ENCODE measurements around the gene SAG. TPM values are rescaled to one million over a fixed set of nuclear protein-coding genes. Genes with fewer than 3 reads are reported as not detected.

Gene SAG
- total and polyA plus RNA-seq, 4 donors = not detected

GRCh38 chr2:233339427-233339826 is 31.8 kb downstream of the SAG start:
- Histone ChIP-seq H3K4me1 (ENCODE audit: control insufficient read depth in 4 of 4, insufficient read depth in 4 of 4, low read length in 3 of 4) (no peaks in the 10 kb centered on the region), H3K27ac (ENCODE audit: low read depth in 1 of 2, low read length in 2 of 2) (no peak overlapping the region), H3K9me3 (ENCODE audit: control insufficient read depth in 4 of 4, low read length in 3 of 4) (no peaks in the 10 kb centered on the region), H3K4me3 (ENCODE audit: low read depth in 1 of 3, low read length in 3 of 3) (no peak overlapping the region), H3K9ac (ENCODE audit: low read depth in 1 of 2, low read length in 2 of 2) (no peak overlapping the region), H3K27me3 (ENCODE audit: control insufficient read depth in 4 of 4, insufficient read depth in 4 of 4, low read length in 3 of 4) (no peaks in the 10 kb centered on the region), H3K36me3 (ENCODE audit: control insufficient read depth in 4 of 4, insufficient read depth in 3 of 4, low read depth in 1 of 4, low read length in 3 of 4) (no peaks in the 10 kb centered on the region)
- 54% methylated on average over 3 of the region's 3 CpGs for WGBS
- TF ChIP-seq, protein P1, sequence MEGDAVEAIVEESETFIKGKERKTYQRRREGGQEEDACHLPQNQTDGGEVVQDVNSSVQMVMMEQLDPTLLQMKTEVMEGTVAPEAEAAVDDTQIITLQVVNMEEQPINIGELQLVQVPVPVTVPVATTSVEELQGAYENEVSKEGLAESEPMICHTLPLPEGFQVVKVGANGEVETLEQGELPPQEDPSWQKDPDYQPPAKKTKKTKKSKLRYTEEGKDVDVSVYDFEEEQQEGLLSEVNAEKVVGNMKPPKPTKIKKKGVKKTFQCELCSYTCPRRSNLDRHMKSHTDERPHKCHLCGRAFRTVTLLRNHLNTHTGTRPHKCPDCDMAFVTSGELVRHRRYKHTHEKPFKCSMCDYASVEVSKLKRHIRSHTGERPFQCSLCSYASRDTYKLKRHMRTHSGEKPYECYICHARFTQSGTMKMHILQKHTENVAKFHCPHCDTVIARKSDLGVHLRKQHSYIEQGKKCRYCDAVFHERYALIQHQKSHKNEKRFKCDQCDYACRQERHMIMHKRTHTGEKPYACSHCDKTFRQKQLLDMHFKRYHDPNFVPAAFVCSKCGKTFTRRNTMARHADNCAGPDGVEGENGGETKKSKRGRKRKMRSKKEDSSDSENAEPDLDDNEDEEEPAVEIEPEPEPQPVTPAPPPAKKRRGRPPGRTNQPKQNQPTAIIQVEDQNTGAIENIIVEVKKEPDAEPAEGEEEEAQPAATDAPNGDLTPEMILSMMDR (IDR thresholded peaks at IDR 0.05; ENCODE audit: low read depth, low read length, missing input control) = no peak
- TF ChIP-seq, protein P2, sequence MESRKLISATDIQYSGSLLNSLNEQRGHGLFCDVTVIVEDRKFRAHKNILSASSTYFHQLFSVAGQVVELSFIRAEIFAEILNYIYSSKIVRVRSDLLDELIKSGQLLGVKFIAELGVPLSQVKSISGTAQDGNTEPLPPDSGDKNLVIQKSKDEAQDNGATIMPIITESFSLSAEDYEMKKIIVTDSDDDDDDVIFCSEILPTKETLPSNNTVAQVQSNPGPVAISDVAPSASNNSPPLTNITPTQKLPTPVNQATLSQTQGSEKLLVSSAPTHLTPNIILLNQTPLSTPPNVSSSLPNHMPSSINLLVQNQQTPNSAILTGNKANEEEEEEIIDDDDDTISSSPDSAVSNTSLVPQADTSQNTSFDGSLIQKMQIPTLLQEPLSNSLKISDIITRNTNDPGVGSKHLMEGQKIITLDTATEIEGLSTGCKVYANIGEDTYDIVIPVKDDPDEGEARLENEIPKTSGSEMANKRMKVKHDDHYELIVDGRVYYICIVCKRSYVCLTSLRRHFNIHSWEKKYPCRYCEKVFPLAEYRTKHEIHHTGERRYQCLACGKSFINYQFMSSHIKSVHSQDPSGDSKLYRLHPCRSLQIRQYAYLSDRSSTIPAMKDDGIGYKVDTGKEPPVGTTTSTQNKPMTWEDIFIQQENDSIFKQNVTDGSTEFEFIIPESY (IDR thresholded peaks at IDR 0.05) = no peak
- no peak for TF ChIP-seq HNF4G (IDR thresholded peaks at IDR 0.05)
- no peak for TF ChIP-seq HNF4A (conservative IDR thresholded peaks at IDR 0.05)
- TF ChIP-seq NR2F2 (IDR thresholded peaks at IDR 0.05) = no peak
- no peak for TF ChIP-seq FOXA1 (IDR thresholded peaks at IDR 0.05)
- no peak for TF ChIP-seq EGR1 (IDR thresholded peaks at IDR 0.05; ENCODE audit: low read depth in 2 of 2)
- no peak for DNase-seq (ENCODE audit: low spot score)

- WGBS = 99% methylated on average over 3 of the region's 3 CpGs
These were observed 33.7 kb downstream of the SAG start for GRCh38 chr2:233341296-233341695.

More at GRCh38 chr2:233341296-233341695, 33.7 kb downstream of the SAG start:
- Histone ChIP-seq H3K27ac (ENCODE audit: low read depth in 1 of 2, low read length in 2 of 2) (no peak overlapping the region), H3K4me1 (ENCODE audit: control insufficient read depth in 4 of 4, insufficient read depth in 4 of 4, low read length in 3 of 4) (no peaks in the 10 kb centered on the region), H3K4me3 (ENCODE audit: low read depth in 1 of 3, low read length in 3 of 3) (no peak overlapping the region), H3K9ac (ENCODE audit: low read depth in 1 of 2, low read length in 2 of 2) (no peak overlapping the region), H3K36me3 (ENCODE audit: control insufficient read depth in 4 of 4, insufficient read depth in 3 of 4, low read depth in 1 of 4, low read length in 3 of 4) (no peaks in the 10 kb centered on the region), H3K9me3 (ENCODE audit: control insufficient read depth in 4 of 4, low read length in 3 of 4) (no peaks in the 10 kb centered on the region), H3K27me3 (ENCODE audit: control insufficient read depth in 4 of 4, insufficient read depth in 4 of 4, low read length in 3 of 4) (no peaks in the 10 kb centered on the region)
- TF ChIP-seq JUND (IDR thresholded peaks at IDR 0.05) (no peak), EGR1 (IDR thresholded peaks at IDR 0.05; ENCODE audit: low read depth in 2 of 2) (no peak), MAX (IDR thresholded peaks at IDR 0.05) (no peak), RXRA (IDR thresholded peaks at IDR 0.05) (no peak), GABPA (IDR thresholded peaks at IDR 0.05 in 1 of 2, conservative IDR thresholded peaks at IDR 0.05 in 1 of 2) (no peak), HNF4G (IDR thresholded peaks at IDR 0.05) (no peak), FOXA2 (IDR thresholded peaks at IDR 0.05) (no peak), SP1 (IDR thresholded peaks at IDR 0.05) (no peak), HNF4A (conservative IDR thresholded peaks at IDR 0.05) (no peak), TAF1 (conservative IDR thresholded peaks at IDR 0.05) (no peak), RAD21 (IDR thresholded peaks at IDR 0.05) (no peak), FOXA1 (IDR thresholded peaks at IDR 0.05) (no peak), ATF3 (IDR thresholded peaks at IDR 0.05) (no peak), NR2F2 (IDR thresholded peaks at IDR 0.05) (no peak), YY1 (IDR thresholded peaks at IDR 0.05) (no peak)
- TF ChIP-seq, protein P3, sequence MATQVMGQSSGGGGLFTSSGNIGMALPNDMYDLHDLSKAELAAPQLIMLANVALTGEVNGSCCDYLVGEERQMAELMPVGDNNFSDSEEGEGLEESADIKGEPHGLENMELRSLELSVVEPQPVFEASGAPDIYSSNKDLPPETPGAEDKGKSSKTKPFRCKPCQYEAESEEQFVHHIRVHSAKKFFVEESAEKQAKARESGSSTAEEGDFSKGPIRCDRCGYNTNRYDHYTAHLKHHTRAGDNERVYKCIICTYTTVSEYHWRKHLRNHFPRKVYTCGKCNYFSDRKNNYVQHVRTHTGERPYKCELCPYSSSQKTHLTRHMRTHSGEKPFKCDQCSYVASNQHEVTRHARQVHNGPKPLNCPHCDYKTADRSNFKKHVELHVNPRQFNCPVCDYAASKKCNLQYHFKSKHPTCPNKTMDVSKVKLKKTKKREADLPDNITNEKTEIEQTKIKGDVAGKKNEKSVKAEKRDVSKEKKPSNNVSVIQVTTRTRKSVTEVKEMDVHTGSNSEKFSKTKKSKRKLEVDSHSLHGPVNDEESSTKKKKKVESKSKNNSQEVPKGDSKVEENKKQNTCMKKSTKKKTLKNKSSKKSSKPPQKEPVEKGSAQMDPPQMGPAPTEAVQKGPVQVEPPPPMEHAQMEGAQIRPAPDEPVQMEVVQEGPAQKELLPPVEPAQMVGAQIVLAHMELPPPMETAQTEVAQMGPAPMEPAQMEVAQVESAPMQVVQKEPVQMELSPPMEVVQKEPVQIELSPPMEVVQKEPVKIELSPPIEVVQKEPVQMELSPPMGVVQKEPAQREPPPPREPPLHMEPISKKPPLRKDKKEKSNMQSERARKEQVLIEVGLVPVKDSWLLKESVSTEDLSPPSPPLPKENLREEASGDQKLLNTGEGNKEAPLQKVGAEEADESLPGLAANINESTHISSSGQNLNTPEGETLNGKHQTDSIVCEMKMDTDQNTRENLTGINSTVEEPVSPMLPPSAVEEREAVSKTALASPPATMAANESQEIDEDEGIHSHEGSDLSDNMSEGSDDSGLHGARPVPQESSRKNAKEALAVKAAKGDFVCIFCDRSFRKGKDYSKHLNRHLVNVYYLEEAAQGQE (IDR thresholded peaks at IDR 0.05) = no peak
- TF ChIP-seq, protein P1 (IDR thresholded peaks at IDR 0.05; ENCODE audit: low read depth, low read length, missing input control) = no peak
- TF ChIP-seq, protein P2 (IDR thresholded peaks at IDR 0.05) = no peak
- DNase-seq (ENCODE audit: low spot score) = no peak

All from liver (tissue), 9 donors.